Osteoblast (primary cell): ENCODE data around the gene LSM14B. TPM values are rescaled to one million over a fixed set of nuclear protein-coding genes. Genes with fewer than 3 reads are reported as not detected.
A peak's percentile ranks its signal among the peaks of the same experiment; 100 is the strongest.

Experiments
- DNase-seq: peaks from one replicate; pipeline ENCODE4 v3.0.0; 2011; ENCODE audit warnings: low spot score, mixed read lengths; ENCODE audit not compliant: insufficient read length; ENCODE audit errors: missing footprints
- H2AFZ ChIP-seq: 2 replicates; pipeline ENCODE4 v1.6.0; 2011; ENCODE audit warnings: mild to moderate bottlenecking, low read length
- H3K27ac ChIP-seq: 2 replicates; pipeline ENCODE4 v1.5.1; 2011; ENCODE audit warnings: mild to moderate bottlenecking, low read depth, low read length, moderate library complexity
- H3K27me3 ChIP-seq: 2 replicates; pipeline ENCODE4 v1.6.0; 2012; ENCODE audit warnings: mild to moderate bottlenecking, control low read depth, inconsistent platforms, low read length, moderate library complexity; ENCODE audit not compliant: insufficient read depth
- H3K36me3 ChIP-seq: 2 replicates; pipeline ENCODE4 v1.5.1; 2011; ENCODE audit warnings: mild to moderate bottlenecking, low read length, control low read depth, moderate library complexity; ENCODE audit not compliant: insufficient read depth
- H3K4me1 ChIP-seq: 2 replicates; pipeline ENCODE4 v1.5.1; 2011; ENCODE audit warnings: mild to moderate bottlenecking, low read length, control low read depth, moderate library complexity; ENCODE audit not compliant: insufficient read depth
- H3K4me2 ChIP-seq: 2 replicates; pipeline ENCODE4 v1.6.0; 2011; ENCODE audit warnings: mild to moderate bottlenecking, low read length; ENCODE audit not compliant: insufficient read depth
- H3K4me3 ChIP-seq: fragments of 200-600 bp; sonication (generic); 3 replicates; pipeline ENCODE4 v1.5.1; 2012; ENCODE audit warnings: mild to moderate bottlenecking, low read length, inconsistent platforms; ENCODE audit not compliant: insufficient read depth
- H3K79me2 ChIP-seq: 2 replicates; pipeline ENCODE4 v1.6.0; 2012; ENCODE audit warnings: mild to moderate bottlenecking, low read length, control low read depth, inconsistent platforms; ENCODE audit not compliant: insufficient read depth
- H3K9me3 ChIP-seq: 2 replicates; pipeline ENCODE4 v1.5.1; 2011; ENCODE audit warnings: low read depth, low read length, control low read depth
- H4K20me1 ChIP-seq: 2 replicates; pipeline ENCODE4 v1.6.0; 2012; ENCODE audit warnings: mild to moderate bottlenecking, low read length, control low read depth; ENCODE audit not compliant: insufficient read depth
- CTCF ChIP-seq: IDR thresholded peaks from 2 replicates; pipeline ENCODE4 v1.5.1; 2011; ENCODE audit warnings: mild to moderate bottlenecking, low read depth, low read length, moderate library complexity; ENCODE audit errors: extremely low read depth
- total RNA-seq: library from RNA; depleted of rRNA; stranded (reverse); fragments of >200 nt; gene quantifications from 2 replicates; pipeline ENCODE4 v1.2.3, GENCODE V29; 2012

The LSM14B gene
- total RNA-seq, 1 donor = 48.5 TPM

GRCh38 chr20:62174021-62174804, 51.9 kb downstream of the LSM14B start:
- Histone ChIP-seq H3K27me3 (no peaks in the 10 kb centered on the region), H3K9me3 (no peaks in the 10 kb centered on the region), H3K4me1 (no peaks in the 10 kb centered on the region), H3K27ac (no peak overlapping the region), H3K36me3 (peaks cover 28% of the 10 kb centered on the region), H2AFZ (no peak overlapping the region), H3K4me3 (no peak overlapping the region), H4K20me1 (no peaks in the 10 kb centered on the region), H3K79me2 (no peaks in the 10 kb centered on the region), H3K4me2 (no peak overlapping the region)
- DNase-seq = peak; percentile 57
- TF ChIP-seq CTCF = no peak

- H3K4me3 ChIP-seq = no peak overlapping the region
- H4K20me1 ChIP-seq = no peaks in the 10 kb centered on the region
- peak; percentile 67 for DNase-seq
- no peaks in the 10 kb centered on the region for H3K9me3 ChIP-seq
- H3K27me3 ChIP-seq = no peaks in the 10 kb centered on the region
- no peak overlapping the region for H3K27ac ChIP-seq
- TF ChIP-seq CTCF = no peak
- H2AFZ ChIP-seq = no peak overlapping the region
- H3K4me2 ChIP-seq = no peak overlapping the region
- H3K36me3 ChIP-seq = peaks cover 24% of the 10 kb centered on the region
- H3K4me1 ChIP-seq = no peaks in the 10 kb centered on the region
- H3K79me2 ChIP-seq = no peaks in the 10 kb centered on the region
Measured at GRCh38 chr20:62174870-62175624, 52.8 kb downstream of the LSM14B start.

- Histone ChIP-seq H3K4me1 (no peaks in the 10 kb centered on the region), H3K4me3 (no peak overlapping the region), H4K20me1 (no peaks in the 10 kb centered on the region), H3K4me2 (no peak overlapping the region), H2AFZ (no peak overlapping the region), H3K27me3 (no peaks in the 10 kb centered on the region), H3K79me2 (no peaks in the 10 kb centered on the region), H3K9me3 (no peaks in the 10 kb centered on the region), H3K27ac (no peak overlapping the region), H3K36me3 (peaks cover 27% of the 10 kb centered on the region)
- peak; percentile 48 for DNase-seq
- no peak for TF ChIP-seq CTCF
Measured at GRCh38 chr20:62175711-62176110, 53.4 kb downstream of the LSM14B start.

- Histone ChIP-seq H3K4me1 (peaks cover under 1% of the 10 kb centered on the region), H3K4me3 (no peak overlapping the region), H3K36me3 (peaks cover 27% of the 10 kb centered on the region), H4K20me1 (no peaks in the 10 kb centered on the region), H2AFZ (no peak overlapping the region), H3K9me3 (no peaks in the 10 kb centered on the region), H3K79me2 (no peaks in the 10 kb centered on the region), H3K27ac (no peak overlapping the region), H3K27me3 (no peaks in the 10 kb centered on the region), H3K4me2 (no peak overlapping the region)
- no peak for TF ChIP-seq CTCF
- peak; percentile 46 for DNase-seq
Measured at GRCh38 chr20:62176866-62177265, 54.6 kb downstream of the LSM14B start.
